HG02678 (cell line): Measurements from ENCODE around the gene POU3F1.

Source experiments
- ATAC-seq: cut with Tn5 transposase; IDR thresholded peaks from one replicate; pipeline ENCODE4 v1.9.1; 2021; ENCODE audit warnings: mild to moderate bottlenecking, moderate library complexity; ENCODE audit not compliant: unreplicated experiment

The POU3F1 gene

DNA sequence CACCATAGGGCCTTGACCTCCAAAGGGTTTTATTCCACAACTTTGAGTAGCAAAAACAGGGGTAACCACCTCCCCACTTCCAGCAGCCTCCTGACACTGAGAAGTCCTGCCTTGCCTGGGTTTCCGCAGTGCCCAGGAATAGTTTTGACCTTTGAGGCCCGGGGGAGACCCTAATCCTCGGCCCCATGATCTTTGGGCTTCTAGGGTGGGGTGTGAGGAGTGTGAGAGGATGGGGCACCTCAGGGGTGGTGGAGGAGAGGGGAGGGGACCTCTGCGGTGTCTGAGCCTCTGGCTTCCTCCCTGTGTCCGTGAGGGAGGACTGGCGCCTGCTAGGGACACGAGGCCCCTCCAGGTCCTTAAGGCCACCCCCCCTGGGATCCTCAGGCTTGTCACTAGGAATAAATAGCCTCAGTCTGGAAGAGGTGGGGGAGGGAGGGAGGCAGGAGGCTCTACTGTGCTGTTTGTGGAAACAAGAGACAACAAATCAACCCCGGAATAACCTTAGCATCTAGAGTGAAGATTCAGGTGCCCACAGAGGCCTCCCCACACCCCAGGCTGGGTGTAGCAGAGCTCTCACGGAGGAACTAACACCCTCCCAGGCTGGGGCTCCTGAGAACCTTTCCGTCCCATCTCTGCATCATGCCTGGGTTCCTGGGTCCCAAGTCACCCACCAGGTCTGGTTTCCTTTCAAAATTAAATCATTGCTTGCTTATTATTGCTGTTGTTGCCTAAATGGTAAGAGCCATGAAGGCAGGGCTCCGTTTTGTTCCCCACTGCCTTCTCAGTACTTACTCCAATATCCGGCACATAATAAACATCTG, 40.4 kb downstream of the POU3F1 start:
- no peak for ATAC-seq

GRCh38 chr1:38005195-38006007, 41.2 kb downstream of the POU3F1 start, which contains the start of gene FHL3:
TSS of gene FHL3 (minus strand) at chr1:38005514. CDS start at chr1:37999412, 6,102 bp downstream.
- ATAC-seq, result peak; percentile 38

GRCh38 chr1:38004284-38005108, 42.1 kb downstream of the POU3F1 start:
- ATAC-seq, result no peak

DNA sequence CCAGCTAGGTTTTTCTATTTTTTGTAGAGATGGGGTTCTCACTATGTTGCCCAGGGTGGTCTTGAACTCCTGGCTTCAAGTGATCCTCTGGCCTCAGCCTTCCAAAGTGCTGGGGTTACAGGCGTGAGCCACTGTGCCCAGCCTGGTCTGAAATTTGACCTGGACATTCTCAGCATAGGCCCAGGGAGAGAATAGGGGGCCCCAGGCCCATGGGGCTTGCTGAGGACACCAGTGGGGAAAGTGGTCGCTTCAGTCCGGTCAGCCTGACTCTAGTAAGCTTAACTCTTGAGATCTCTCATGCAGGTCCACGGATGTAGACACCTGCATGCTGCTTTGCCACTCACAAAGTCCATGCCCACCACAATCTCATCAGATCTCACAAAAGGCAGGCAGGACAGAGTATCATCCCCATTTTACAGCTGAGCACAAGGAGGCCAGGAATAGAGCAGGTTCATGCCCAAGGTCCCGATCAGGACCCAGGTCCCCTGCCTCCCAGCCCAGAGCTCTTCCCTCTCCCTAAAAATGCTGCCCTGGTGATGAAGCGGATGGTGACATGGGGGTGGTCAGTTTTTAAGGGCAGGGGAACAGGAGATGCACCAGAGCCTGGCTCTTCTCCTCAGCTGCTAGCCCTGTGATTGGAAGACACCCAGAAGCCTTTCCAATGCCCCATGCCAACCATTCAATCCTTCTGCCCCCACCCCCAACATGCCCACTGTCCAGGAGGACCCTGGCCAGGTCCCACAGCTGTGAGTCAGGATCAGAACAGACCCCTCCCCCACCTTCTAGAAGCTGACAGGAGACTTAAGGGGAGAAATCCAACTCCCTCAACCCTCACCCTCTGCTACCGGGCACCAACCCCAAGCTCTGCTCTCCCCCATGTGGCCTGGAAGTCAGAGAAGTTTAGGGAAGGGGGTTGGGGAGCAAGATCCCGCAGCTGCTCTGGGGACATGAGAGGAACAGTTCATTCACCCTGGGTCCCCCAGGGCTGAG, 43.0 kb downstream of the POU3F1 start:
- no peak for ATAC-seq

DNA sequence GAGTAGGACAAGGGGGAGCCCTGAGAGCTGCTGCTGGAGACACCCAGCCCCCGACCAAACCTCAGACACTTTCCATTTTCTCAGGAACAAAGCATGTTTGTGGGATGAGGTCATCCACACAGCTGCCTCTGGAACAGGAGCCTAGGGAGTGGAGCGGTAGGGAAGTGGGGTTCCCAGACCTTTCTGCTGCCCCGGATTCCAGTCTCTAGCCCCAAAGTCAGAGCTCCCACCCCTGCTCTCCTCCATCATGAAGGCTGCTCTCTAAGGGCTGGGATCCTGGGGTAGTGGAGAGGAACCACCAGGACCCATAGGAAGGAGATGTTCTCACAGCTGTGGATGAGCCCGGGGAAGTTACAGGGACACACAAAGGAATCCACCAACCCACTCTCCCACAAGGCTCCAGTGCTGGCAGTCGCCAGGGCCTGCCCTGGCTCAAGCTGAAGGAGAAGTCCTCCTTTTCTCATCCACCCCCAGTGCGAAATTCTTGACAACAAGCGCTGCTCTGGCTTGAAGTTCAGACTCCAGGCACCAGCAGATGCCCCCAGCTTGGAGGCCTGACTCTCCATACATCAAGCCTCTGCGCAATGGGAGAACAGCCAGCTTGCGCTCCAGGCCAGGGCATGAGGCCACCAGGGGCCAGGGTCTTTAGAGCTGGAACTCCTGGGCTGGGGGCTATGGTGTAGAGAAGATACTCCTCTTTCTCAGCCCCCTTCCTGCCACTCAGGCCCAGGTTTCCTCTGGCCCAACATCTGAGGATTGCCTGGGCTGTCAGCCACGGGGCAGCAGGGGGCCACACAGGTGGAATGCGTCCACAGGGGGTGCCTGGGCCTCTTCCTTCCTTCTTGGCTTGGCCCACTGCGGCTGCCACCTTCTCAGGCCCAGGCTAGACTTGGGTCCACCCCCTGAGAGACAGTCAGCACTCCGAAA, 45.8 kb downstream of the POU3F1 start:
- ATAC-seq, result no peak

GRCh38 chr1:38000233-38000528, 46.4 kb downstream of the POU3F1 start:
- ATAC-seq, result no peak

DNA sequence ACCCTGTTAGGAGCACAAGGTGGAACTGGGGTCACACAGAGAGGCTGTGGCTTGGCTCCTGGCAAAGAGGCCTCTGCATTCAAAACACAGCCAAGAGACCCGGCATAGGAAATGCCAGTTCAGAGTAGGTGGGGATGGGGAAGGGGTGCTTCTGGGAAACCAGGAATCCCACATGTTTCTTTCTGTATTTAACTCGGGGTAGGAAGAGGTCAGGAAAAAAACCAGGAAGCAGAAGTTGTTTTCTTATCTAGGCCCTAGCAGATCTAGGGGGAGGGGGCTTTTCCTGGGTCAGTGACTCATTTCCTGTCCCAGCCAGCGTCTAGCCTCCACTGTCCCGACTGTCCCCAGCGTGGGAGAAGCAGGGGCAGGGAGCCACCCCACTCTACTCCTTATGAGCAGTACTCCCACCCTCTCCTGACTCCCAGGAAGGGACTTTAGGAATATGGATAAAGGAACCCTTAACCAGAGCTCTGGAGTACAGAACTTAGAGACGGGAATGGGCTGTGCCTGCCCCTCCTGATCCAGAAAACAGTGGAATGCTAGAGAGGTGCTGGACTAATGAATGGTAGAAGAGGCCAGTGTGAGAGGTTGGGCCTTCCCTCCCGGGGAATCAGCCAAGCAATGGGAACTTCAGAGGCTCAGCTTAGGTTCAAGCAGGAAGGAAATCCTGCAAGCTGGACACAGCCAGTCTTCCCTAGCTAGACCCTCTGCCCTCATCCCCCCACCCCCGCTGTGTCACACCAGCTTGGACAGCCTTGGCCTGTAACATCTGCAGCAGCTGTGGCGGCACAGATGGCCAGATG, 47.0 kb downstream of the POU3F1 start:
- no peak for ATAC-seq

DNA sequence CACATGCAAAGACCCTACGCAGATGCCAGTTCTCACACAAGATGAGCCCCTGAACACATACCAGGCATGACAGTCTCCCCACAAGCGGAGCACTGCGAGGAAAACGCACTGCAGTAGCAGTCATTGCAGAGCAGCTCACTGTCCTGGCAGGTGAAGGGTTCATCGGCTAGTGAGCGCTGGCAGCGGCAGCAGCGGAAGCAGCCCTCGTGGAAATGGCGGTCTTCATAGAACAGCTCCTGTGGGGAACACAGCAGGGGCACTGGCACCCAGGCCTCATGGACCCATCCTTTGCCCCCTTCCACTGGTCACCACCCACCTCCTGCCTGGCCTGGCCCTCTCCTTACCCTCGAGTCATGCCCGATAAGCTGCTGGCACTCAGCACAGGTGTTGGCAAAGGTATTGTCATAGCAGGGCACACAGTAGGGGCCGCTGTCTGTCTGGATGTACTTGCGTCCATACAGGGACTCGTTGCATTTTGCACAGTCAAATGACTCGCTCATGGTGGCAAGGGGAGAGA, 47.6 kb downstream of the POU3F1 start:
- no peak for ATAC-seq

DNA sequence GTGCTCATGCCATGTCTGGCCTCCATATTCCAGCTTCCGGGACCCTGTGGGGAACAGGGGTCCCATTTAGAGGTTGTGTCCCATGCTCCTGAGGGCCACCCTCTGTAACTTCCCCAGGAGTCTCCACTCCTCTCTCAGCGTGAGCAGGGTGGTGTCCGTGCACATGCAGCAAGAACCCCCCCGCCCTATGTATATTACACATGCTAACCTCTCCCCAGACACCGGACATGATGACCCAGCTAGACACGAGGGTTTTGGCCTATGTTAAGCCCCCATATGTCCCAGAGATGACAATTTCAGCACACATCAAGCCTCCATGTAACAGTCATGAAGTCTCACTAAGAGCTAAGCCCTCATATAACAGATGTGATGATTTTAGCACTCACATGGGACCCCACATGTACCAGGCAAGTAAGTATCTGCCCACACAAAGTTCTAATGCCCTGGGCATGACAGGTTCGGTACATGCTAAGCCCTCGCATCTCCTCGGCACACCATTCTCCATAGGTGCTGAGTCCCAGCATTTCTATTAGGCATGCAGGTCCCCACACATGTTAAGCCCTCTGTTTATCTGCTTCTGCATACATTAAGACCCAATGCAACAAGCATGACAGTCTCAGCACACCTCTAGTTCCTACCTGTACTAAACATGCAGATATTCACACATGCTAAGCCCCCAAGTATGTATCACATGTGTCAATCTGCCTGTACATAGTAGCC, 48.3 kb downstream of the POU3F1 start:
- no peak for ATAC-seq

- ATAC-seq, result no peak
Observed at GRCh38 chr1:37997256-37998088, 49.1 kb downstream of the POU3F1 start.

DNA sequence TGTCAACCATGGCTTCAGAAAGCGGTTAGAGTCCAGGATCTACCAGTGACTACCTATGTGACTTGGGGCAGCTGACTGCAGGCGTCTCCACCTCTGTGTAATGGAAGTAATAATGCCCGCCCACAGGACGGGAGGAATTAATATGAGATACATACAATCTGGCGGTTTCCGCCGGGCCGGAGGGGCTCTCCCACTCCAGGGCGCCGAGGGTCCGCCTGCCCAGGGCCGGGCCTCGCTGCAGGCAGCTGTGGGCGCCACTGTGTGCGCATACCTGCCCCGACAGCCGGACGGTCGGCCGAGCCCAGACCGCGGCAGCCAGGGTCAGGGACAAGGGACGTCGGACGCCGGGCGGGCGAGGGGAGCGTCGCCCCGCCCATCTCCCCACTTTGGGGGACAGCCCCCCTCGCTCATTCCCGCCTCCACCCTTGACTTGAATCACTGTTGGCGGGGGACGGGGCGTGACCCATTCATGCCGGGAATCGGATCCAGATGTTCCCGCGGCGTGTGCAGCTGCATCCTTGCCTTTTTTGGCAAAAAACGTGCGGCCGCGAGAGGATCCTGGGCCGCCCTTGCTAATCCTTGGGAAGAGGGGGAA, 50.7 kb downstream of the POU3F1 start:
- peak; percentile 62 for ATAC-seq

- ATAC-seq, result no peak
Observed at GRCh38 chr1:37994886-37995566, 51.6 kb downstream of the POU3F1 start.
